ENCODE results near the gene NUDT13. TPM values are rescaled to one million over a fixed set of nuclear protein-coding genes. Genes with fewer than 3 reads are reported as not detected.
"Not testable (repeated sequence)": the region's sequence is repeated elsewhere in the genome, so short reads cannot be mapped to it uniquely, and the experiment has no call there.

NUDT13 gene
- polyA plus RNA-seq, 2 of the 4 experiments (the other 2 are of a cell fraction) = 3.8 to 4.9 TPM

- Histone ChIP-seq H3K27ac (no peak overlapping the region), H3K4me3 (no peak overlapping the region), H3K4me1 (peaks cover 12% of the 10 kb centered on the region), H3K4me2 (no peak overlapping the region), H3K9me3 (no peaks in the 10 kb centered on the region)
- 73% methylated on average over 2 of the region's 2 CpGs for WGBS (ENCODE audit: missing lambda C conversion rate)
- ChIA-PET CTCF (interaction anchor here (0.7 to 1.7 kb wide), 5 partner anchors 14 to 42 kb away, joined by 3 to 11 read pairs (median 4); partner anchors contain the start of gene P4HA1), POLR2A (no interaction called here)
- no peak for DNase-seq (ENCODE audit: low read depth in 1 of 2, low spot score in 1 of 2)
- FAIRE-seq = no peak
- ATAC-seq = no peak
- TF ChIP-seq FOXS1 (CRISPR knock-in tag; IDR thresholded peaks at IDR 0.05) = no peak
- no peak for TF ChIP-seq CHD2 (IDR thresholded peaks at IDR 0.05; ENCODE audit: low read length, partially characterized antibody)
- TF ChIP-seq HEYL (CRISPR knock-in tag; IDR thresholded peaks at IDR 0.05) = no peak
- TF ChIP-seq ZFP36 (IDR thresholded peaks at IDR 0.05; ENCODE audit: borderline replicate concordance, partially characterized antibody) = no peak
- no peak for TF ChIP-seq EHF (CRISPR knock-in tag; IDR thresholded peaks at IDR 0.05)
- no peak for TF ChIP-seq NFE2L2 (conservative IDR thresholded peaks at IDR 0.05; ENCODE audit: low read length)
- no peak for TF ChIP-seq REST (IDR thresholded peaks at IDR 0.05)
- no peak for TF ChIP-seq EHMT2 (IDR thresholded peaks at IDR 0.05; ENCODE audit: low read depth)
- no peak for TF ChIP-seq BCL3 (IDR thresholded peaks at IDR 0.05)
- TF ChIP-seq ATOH8 (CRISPR knock-in tag; IDR thresholded peaks at IDR 0.05; ENCODE audit: low read depth) = no peak
- TF ChIP-seq HOXB5 (CRISPR knock-in tag; IDR thresholded peaks at IDR 0.05) = no peak
- no peak for TF ChIP-seq CTCF (IDR thresholded peaks at IDR 0.05)
- no peak for TF ChIP-seq NPAS2 (CRISPR knock-in tag; IDR thresholded peaks at IDR 0.05; ENCODE audit: borderline replicate concordance)
- TF ChIP-seq TFCP2L1 (CRISPR knock-in tag; IDR thresholded peaks at IDR 0.05) = no peak
Observed at GRCh38 chr10:73139251-73139650, 29.0 kb downstream of the NUDT13 start.

GRCh38 chr10:73141603-73142002, 31.3 kb downstream of the NUDT13 start:
- no peak for ATAC-seq
- H3K4me3 ChIP-seq = no peak overlapping the region
- POLR2A ChIA-PET = no interaction called here
- CTCF ChIA-PET = interaction anchor here (1.5 kb wide), 1 partner anchor 777 kb away, joined by 3 read pairs; no protein-coding TSS in a partner anchor
- 92% methylated on average over 3 of the region's 3 CpGs for WGBS (ENCODE audit: missing lambda C conversion rate)
- no peak overlapping the region for H3K4me2 ChIP-seq
- peaks cover 6% of the 10 kb centered on the region for H3K4me1 ChIP-seq
- DNase-seq (ENCODE audit: low read depth in 1 of 2, low spot score in 1 of 2) = no peak
- no peaks in the 10 kb centered on the region for H3K9me3 ChIP-seq
- TF ChIP-seq MAFK (IDR thresholded peaks at IDR 0.05; ENCODE audit: partially characterized antibody) = peak; percentile 58
- no peak for TF ChIP-seq KDM1A (IDR thresholded peaks at IDR 0.05; ENCODE audit: low read depth)
- no peak overlapping the region for H3K27ac ChIP-seq
- FAIRE-seq = no peak

- POLR2A ChIA-PET; CTCF ChIA-PET; H3K27ac ChIP-seq; H3K4me2 ChIP-seq; H3K4me1 ChIP-seq; DNase-seq (ENCODE audit: low read depth in 1 of 2, low spot score in 1 of 2); ATAC-seq; H3K9me3 ChIP-seq; FAIRE-seq; H3K4me3 ChIP-seq: not testable (repeated sequence)
- WGBS (ENCODE audit: missing lambda C conversion rate) = 88% methylated on average over 7 of the region's 8 CpGs
Observed at GRCh38 chr10:73150633-73151413, 40.6 kb downstream of the NUDT13 start.
